Measurements from ENCODE around the gene MOB4. TPM values are rescaled to one million over a fixed set of nuclear protein-coding genes. Genes with fewer than 3 reads are reported as not detected.

MOB4 gene
- total and polyA plus RNA-seq, 4 donors = 35.1 to 69.2 (median 54.5) TPM

GRCh38 chr2:197497326-197497725, 18.5 kb upstream of the MOB4 start:
- DNase-seq (ENCODE audit: low read depth in 4 of 6, low spot score in 6 of 6) = no peak
- peaks cover 14% of the 10 kb centered on the region for H3K4me1 ChIP-seq (ENCODE audit: control insufficient read depth, insufficient read depth, low read length)
- no peak overlapping the region for H3K27ac ChIP-seq (ENCODE audit: low read depth, low read length)
- H3K36me3 ChIP-seq (ENCODE audit: control insufficient read depth, insufficient read depth, low read length) = peaks cover 23% of the 10 kb centered on the region
- no CpG with 5 or more reads among the region's 2 CpGs for WGBS (ENCODE audit: insufficient coverage)
- H3K27me3 ChIP-seq (ENCODE audit: control insufficient read depth, insufficient read depth, low read length) = no peaks in the 10 kb centered on the region
- H3K9me3 ChIP-seq (ENCODE audit: control insufficient read depth, insufficient read depth, low read length) = no peaks in the 10 kb centered on the region
- H3K4me3 ChIP-seq (ENCODE audit: low read depth, low read length) = no peak overlapping the region

GRCh38 chr2:197498235-197498936, 17.5 kb upstream of the MOB4 start:
- no peaks in the 10 kb centered on the region for H3K27me3 ChIP-seq (ENCODE audit: control insufficient read depth, insufficient read depth, low read length)
- peaks cover 14% of the 10 kb centered on the region for H3K4me1 ChIP-seq (ENCODE audit: control insufficient read depth, insufficient read depth, low read length)
- no peak for DNase-seq (ENCODE audit: low read depth in 4 of 6, low spot score in 6 of 6)
- H3K36me3 ChIP-seq (ENCODE audit: control insufficient read depth, insufficient read depth, low read length) = peaks cover 19% of the 10 kb centered on the region
- H3K27ac ChIP-seq (ENCODE audit: low read depth, low read length) = peak overlapping the region; percentile 99
- 1% methylated on average over 9 of the region's 14 CpGs for WGBS (ENCODE audit: insufficient coverage)
- H3K4me3 ChIP-seq (ENCODE audit: low read depth, low read length) = peak overlapping the region; percentile 84
- H3K9me3 ChIP-seq (ENCODE audit: control insufficient read depth, insufficient read depth, low read length) = no peaks in the 10 kb centered on the region

GRCh38 chr2:197498937-197499593, 16.8 kb upstream of the MOB4 start:
- Histone ChIP-seq H3K4me1 (ENCODE audit: control insufficient read depth, insufficient read depth, low read length) (peaks cover 14% of the 10 kb centered on the region), H3K27me3 (ENCODE audit: control insufficient read depth, insufficient read depth, low read length) (no peaks in the 10 kb centered on the region), H3K27ac (ENCODE audit: low read depth, low read length) (peak overlapping the region; percentile 99), H3K4me3 (ENCODE audit: low read depth, low read length) (peak overlapping the region; percentile 84), H3K9me3 (ENCODE audit: control insufficient read depth, insufficient read depth, low read length) (no peaks in the 10 kb centered on the region), H3K36me3 (ENCODE audit: control insufficient read depth, insufficient read depth, low read length) (peaks cover 17% of the 10 kb centered on the region)
- WGBS (ENCODE audit: insufficient coverage) = 0% methylated on average over 46 of the region's 46 CpGs
- DNase-seq (ENCODE audit: low read depth in 4 of 6, low spot score in 6 of 6) = peak in 5 of 6 donors; percentile 19 to 75 (median 48)

GRCh38 chr2:197499594-197500502, 16.0 kb upstream of the MOB4 start, which contains the start of the genes HSPD1 and HSPE1:
Gene HSPD1, minus strand, starts transcription at chr2:197499840. Its CDS starts 992 bp downstream, at chr2:197498848.
Gene HSPE1, plus strand, starts transcription at chr2:197500379. Its CDS starts 58 bp downstream, at chr2:197500437.
- Histone ChIP-seq H3K27me3 (ENCODE audit: control insufficient read depth, insufficient read depth, low read length) (no peaks in the 10 kb centered on the region), H3K9me3 (ENCODE audit: control insufficient read depth, insufficient read depth, low read length) (no peaks in the 10 kb centered on the region), H3K4me3 (ENCODE audit: low read depth, low read length) (peak within 1 kb of the TSS; percentile 84), H3K4me1 (ENCODE audit: control insufficient read depth, insufficient read depth, low read length) (peaks cover 14% of the 10 kb centered on the region), H3K27ac (ENCODE audit: low read depth, low read length) (peak within 1 kb of the TSS; percentile 99), H3K36me3 (ENCODE audit: control insufficient read depth, insufficient read depth, low read length) (peaks cover 23% of the 10 kb centered on the region)
- peak; percentile 100 for DNase-seq (ENCODE audit: low read depth in 4 of 6, low spot score in 6 of 6)
- 0% methylated on average over 93 of the region's 104 CpGs for WGBS (ENCODE audit: insufficient coverage)

- H3K27me3 ChIP-seq (ENCODE audit: control insufficient read depth, insufficient read depth, low read length) = no peaks in the 10 kb centered on the region
- peak overlapping the region; percentile 84 for H3K4me3 ChIP-seq (ENCODE audit: low read depth, low read length)
- DNase-seq (ENCODE audit: low read depth in 4 of 6, low spot score in 6 of 6) = peak in 1 of 6 donors; percentile 36
- peaks cover 14% of the 10 kb centered on the region for H3K4me1 ChIP-seq (ENCODE audit: control insufficient read depth, insufficient read depth, low read length)
- no peaks in the 10 kb centered on the region for H3K9me3 ChIP-seq (ENCODE audit: control insufficient read depth, insufficient read depth, low read length)
- WGBS (ENCODE audit: insufficient coverage) = 0% methylated on average over 24 of the region's 30 CpGs
- peaks cover 22% of the 10 kb centered on the region for H3K36me3 ChIP-seq (ENCODE audit: control insufficient read depth, insufficient read depth, low read length)
- H3K27ac ChIP-seq (ENCODE audit: low read depth, low read length) = peak overlapping the region; percentile 99
Measured at GRCh38 chr2:197500503-197501131, 15.2 kb upstream of the MOB4 start.

- H3K27me3 ChIP-seq (ENCODE audit: control insufficient read depth, insufficient read depth, low read length) = no peaks in the 10 kb centered on the region
- H3K4me1 ChIP-seq (ENCODE audit: control insufficient read depth, insufficient read depth, low read length) = peaks cover 14% of the 10 kb centered on the region
- H3K9me3 ChIP-seq (ENCODE audit: control insufficient read depth, insufficient read depth, low read length) = no peaks in the 10 kb centered on the region
- DNase-seq (ENCODE audit: low read depth in 4 of 6, low spot score in 6 of 6) = no peak
- H3K4me3 ChIP-seq (ENCODE audit: low read depth, low read length) = no peak overlapping the region
- no peak overlapping the region for H3K27ac ChIP-seq (ENCODE audit: low read depth, low read length)
- H3K36me3 ChIP-seq (ENCODE audit: control insufficient read depth, insufficient read depth, low read length) = peaks cover 22% of the 10 kb centered on the region
- WGBS (ENCODE audit: insufficient coverage) = no CpG with 5 or more reads among the region's 4 CpGs
Measured at GRCh38 chr2:197502201-197502600, 13.7 kb upstream of the MOB4 start.

GRCh38 chr2:197502685-197503084, 13.2 kb upstream of the MOB4 start:
- H3K9me3 ChIP-seq (ENCODE audit: control insufficient read depth, insufficient read depth, low read length) = no peaks in the 10 kb centered on the region
- peaks cover 25% of the 10 kb centered on the region for H3K36me3 ChIP-seq (ENCODE audit: control insufficient read depth, insufficient read depth, low read length)
- no peaks in the 10 kb centered on the region for H3K27me3 ChIP-seq (ENCODE audit: control insufficient read depth, insufficient read depth, low read length)
- WGBS (ENCODE audit: insufficient coverage) = no CpG with 5 or more reads among the region's 4 CpGs
- no peak overlapping the region for H3K27ac ChIP-seq (ENCODE audit: low read depth, low read length)
- H3K4me1 ChIP-seq (ENCODE audit: control insufficient read depth, insufficient read depth, low read length) = peaks cover 14% of the 10 kb centered on the region
- DNase-seq (ENCODE audit: low read depth in 4 of 6, low spot score in 6 of 6) = no peak
- no peak overlapping the region for H3K4me3 ChIP-seq (ENCODE audit: low read depth, low read length)

GRCh38 chr2:197504000-197504399, 11.9 kb upstream of the MOB4 start:
- Histone ChIP-seq H3K27ac (ENCODE audit: low read depth, low read length) (no peak overlapping the region), H3K4me1 (ENCODE audit: control insufficient read depth, insufficient read depth, low read length) (peaks cover 9% of the 10 kb centered on the region), H3K36me3 (ENCODE audit: control insufficient read depth, insufficient read depth, low read length) (peaks cover 33% of the 10 kb centered on the region), H3K4me3 (ENCODE audit: low read depth, low read length) (no peak overlapping the region), H3K27me3 (ENCODE audit: control insufficient read depth, insufficient read depth, low read length) (no peaks in the 10 kb centered on the region), H3K9me3 (ENCODE audit: control insufficient read depth, insufficient read depth, low read length) (no peaks in the 10 kb centered on the region)
- no CpG with 5 or more reads among the region's 2 CpGs for WGBS (ENCODE audit: insufficient coverage)
- DNase-seq (ENCODE audit: low read depth in 4 of 6, low spot score in 6 of 6) = no peak

- DNase-seq (ENCODE audit: low read depth in 4 of 6, low spot score in 6 of 6) = no peak
- WGBS (ENCODE audit: insufficient coverage) = 96% methylated on average over 4 of the region's 6 CpGs
- Histone ChIP-seq H3K4me1 (ENCODE audit: control insufficient read depth, insufficient read depth, low read length) (peaks cover 9% of the 10 kb centered on the region), H3K4me3 (ENCODE audit: low read depth, low read length) (no peak overlapping the region), H3K27me3 (ENCODE audit: control insufficient read depth, insufficient read depth, low read length) (no peaks in the 10 kb centered on the region), H3K9me3 (ENCODE audit: control insufficient read depth, insufficient read depth, low read length) (no peaks in the 10 kb centered on the region), H3K27ac (ENCODE audit: low read depth, low read length) (no peak overlapping the region), H3K36me3 (ENCODE audit: control insufficient read depth, insufficient read depth, low read length) (peaks cover 33% of the 10 kb centered on the region)
Measured at GRCh38 chr2:197504512-197504911, 11.4 kb upstream of the MOB4 start.

All from spinal cord (tissue), 10 donors.